ENCODE results near the gene DOCK2. TPM values are rescaled to one million over a fixed set of nuclear protein-coding genes. Genes with fewer than 3 reads are reported as not detected.

The DOCK2 gene
- total and polyA plus RNA-seq, 9 of the 15 experiments (the other 6 are each of a cell fraction or from before 2014, with no cell fraction given): 4.5 to 42.6 (median 20.5) TPM

- ChIA-PET POLR2A (interaction anchor here (1.5 kb wide), 1 partner anchor 12 kb away, joined by 3 read pairs; no protein-coding TSS in a partner anchor), CTCF (ENCODE audit: low intra/inter-chr PET ratio) (no interaction called here)
- in situ Hi-C loops (cut with MboI) (no loop called here), intact Hi-C loops (cut with micrococcal nuclease) (no loop called here)
- Histone ChIP-seq H3K4me1 (replicated peaks in 1 of 2; ENCODE audit: control insufficient read depth in 2 of 2, insufficient read depth in 2 of 2, low read length in 2 of 2) (no peaks in the 10 kb centered on the region; a peak in 1 of 5 replicates), H4K20me1 (replicated peaks; ENCODE audit: control insufficient read depth, insufficient read depth, low read length) (peaks cover 7% of the 10 kb centered on the region; the same call in 1 of the 2 replicates), H3K27ac (ENCODE audit: extremely low read depth, low read depth, low read length) (no peak overlapping the region), H3K27me3 (ENCODE audit: control insufficient read depth in 2 of 2, insufficient read depth in 2 of 2, low read length in 2 of 2) (no peaks in the 10 kb centered on the region), H3K9me1 (ENCODE audit: control insufficient read depth, insufficient read depth, low read length) (no peaks in the 10 kb centered on the region), H3K36me3 (ENCODE audit: control insufficient read depth, insufficient read depth, low read length) (no peaks in the 10 kb centered on the region), H3K4me3 (no peak overlapping the region), H3K9ac (ENCODE audit: insufficient read depth in 1 of 2, low read depth in 2 of 2, low read length in 2 of 2) (no peak overlapping the region), H3K4me2 (ENCODE audit: insufficient read depth, low read length) (no peak overlapping the region), H3K9me3 (replicated peaks; ENCODE audit: control insufficient read depth, insufficient read depth, low read depth, low read length) (no peaks in the 10 kb centered on the region), H3K79me2 (ENCODE audit: control insufficient read depth, insufficient read depth, low read length) (no peaks in the 10 kb centered on the region), H2AFZ (ENCODE audit: low read depth, low read length) (no peak overlapping the region)
- ATAC-seq (no peak), FAIRE-seq (no peak), DNase-seq (ENCODE audit: extremely low read depth in 1 of 4, low spot score in 3 of 4) (no peak)
- TF ChIP-seq ZNF586 (CRISPR knock-in tag; conservative IDR thresholded peaks at IDR 0.05): no peak
- TF ChIP-seq RHOXF2B (CRISPR knock-in tag; conservative IDR thresholded peaks at IDR 0.05): no peak
- TF ChIP-seq PREB (CRISPR knock-in tag; IDR thresholded peaks at IDR 0.05): no peak
- no peak for TF ChIP-seq RFX7 (CRISPR knock-in tag; IDR thresholded peaks at IDR 0.05)
- WGBS (ENCODE audit: insufficient coverage, low coverage, missing lambda C conversion rate): 13% methylated on average over 2 of the region's 2 CpGs
- no TSS peak for BruUV-seq (replicated peaks)
These were observed 243.7 kb downstream of the DOCK2 start for GRCh38 chr5:169880785-169881184.

- Histone ChIP-seq H3K36me3 (ENCODE audit: control insufficient read depth, insufficient read depth, low read length) (no peaks in the 10 kb centered on the region), H3K27ac (ENCODE audit: extremely low read depth, low read depth, low read length) (no peak overlapping the region), H3K9me1 (ENCODE audit: control insufficient read depth, insufficient read depth, low read length) (no peaks in the 10 kb centered on the region), H3K27me3 (ENCODE audit: control insufficient read depth in 2 of 2, insufficient read depth in 2 of 2, low read length in 2 of 2) (no peaks in the 10 kb centered on the region), H3K79me2 (ENCODE audit: control insufficient read depth, insufficient read depth, low read length) (no peaks in the 10 kb centered on the region), H3K9ac (ENCODE audit: insufficient read depth in 1 of 2, low read depth in 2 of 2, low read length in 2 of 2) (no peak overlapping the region), H3K4me2 (ENCODE audit: insufficient read depth, low read length) (no peak overlapping the region), H3K4me1 (replicated peaks in 1 of 2; ENCODE audit: control insufficient read depth in 2 of 2, insufficient read depth in 2 of 2, low read length in 2 of 2) (no peaks in the 10 kb centered on the region; a peak in 1 of 5 replicates), H4K20me1 (replicated peaks; ENCODE audit: control insufficient read depth, insufficient read depth, low read length) (peaks cover 7% of the 10 kb centered on the region; the same call in 1 of the 2 replicates), H3K4me3 (no peak overlapping the region), H3K9me3 (replicated peaks; ENCODE audit: control insufficient read depth, insufficient read depth, low read depth, low read length) (no peaks in the 10 kb centered on the region), H2AFZ (ENCODE audit: low read depth, low read length) (no peak overlapping the region)
- BruUV-seq (replicated peaks): no TSS peak
- WGBS (ENCODE audit: insufficient coverage, low coverage, missing lambda C conversion rate): 25% methylated on average over 5 of the region's 5 CpGs
- TF ChIP-seq JUND (IDR thresholded peaks at IDR 0.05; ENCODE audit: borderline replicate concordance, low read depth, low read length) (no peak), JUND (tag; IDR thresholded peaks at IDR 0.05; ENCODE audit: borderline replicate concordance, low read depth, low read length) (no peak), CHCHD3 (CRISPR knock-in tag; IDR thresholded peaks at IDR 0.05) (no peak), PML (IDR thresholded peaks at IDR 0.05; ENCODE audit: low read length) (no peak), SIN3A (IDR thresholded peaks at IDR 0.05; ENCODE audit: borderline replicate concordance in 2 of 2, control insufficient read depth in 1 of 2, low read depth in 2 of 2, low read length in 2 of 2) (no peak), SAFB (IDR thresholded peaks at IDR 0.05; ENCODE audit: borderline replicate concordance, low read depth, low read length) (no peak), ZNF354B (CRISPR knock-in tag; IDR thresholded peaks at IDR 0.05) (no peak)
- TF ChIP-seq, protein P1, sequence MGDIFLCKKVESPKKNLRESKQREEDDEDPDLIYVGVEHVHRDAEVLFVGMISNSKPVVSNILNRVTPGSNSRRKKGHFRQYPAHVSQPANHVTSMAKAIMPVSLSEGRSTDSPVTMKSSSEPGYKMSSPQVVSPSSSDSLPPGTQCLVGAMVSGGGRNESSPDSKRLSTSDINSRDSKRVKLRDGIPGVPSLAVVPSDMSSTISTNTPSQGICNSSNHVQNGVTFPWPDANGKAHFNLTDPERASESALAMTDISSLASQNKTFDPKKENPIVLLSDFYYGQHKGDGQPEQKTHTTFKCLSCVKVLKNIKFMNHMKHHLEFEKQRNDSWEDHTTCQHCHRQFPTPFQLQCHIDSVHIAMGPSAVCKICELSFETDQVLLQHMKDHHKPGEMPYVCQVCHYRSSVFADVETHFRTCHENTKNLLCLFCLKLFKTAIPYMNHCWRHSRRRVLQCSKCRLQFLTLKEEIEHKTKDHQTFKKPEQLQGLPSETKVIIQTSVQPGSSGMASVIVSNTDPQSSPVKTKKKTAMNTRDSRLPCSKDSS (IDR thresholded peaks at IDR 0.05; ENCODE audit: low read depth, partially characterized antibody): no peak
- in situ Hi-C loops (cut with MboI): no loop called here
- POLR2A ChIA-PET: interaction anchor here (1.5 kb wide), 1 partner anchor 13 kb away, joined by 3 read pairs; no protein-coding TSS in a partner anchor
- CTCF ChIA-PET (ENCODE audit: low intra/inter-chr PET ratio): no interaction called here
- ATAC-seq (no peak), DNase-seq (ENCODE audit: extremely low read depth in 1 of 4, low spot score in 3 of 4) (no peak), FAIRE-seq (no peak)
- intact Hi-C loops (cut with micrococcal nuclease): no loop called here
These were observed 244.7 kb downstream of the DOCK2 start for GRCh38 chr5:169881702-169882303.

Measured in K562 (cell line).